Measurements from ENCODE around the gene IGFBP2. TPM values are rescaled to one million over a fixed set of nuclear protein-coding genes. Genes with fewer than 3 reads are reported as not detected.
A peak's percentile ranks its signal among the peaks of the same experiment; 100 is the strongest.

The IGFBP2 gene
- total RNA-seq, 2 donors from 2014 or later = 129 to 170 TPM

DNA sequence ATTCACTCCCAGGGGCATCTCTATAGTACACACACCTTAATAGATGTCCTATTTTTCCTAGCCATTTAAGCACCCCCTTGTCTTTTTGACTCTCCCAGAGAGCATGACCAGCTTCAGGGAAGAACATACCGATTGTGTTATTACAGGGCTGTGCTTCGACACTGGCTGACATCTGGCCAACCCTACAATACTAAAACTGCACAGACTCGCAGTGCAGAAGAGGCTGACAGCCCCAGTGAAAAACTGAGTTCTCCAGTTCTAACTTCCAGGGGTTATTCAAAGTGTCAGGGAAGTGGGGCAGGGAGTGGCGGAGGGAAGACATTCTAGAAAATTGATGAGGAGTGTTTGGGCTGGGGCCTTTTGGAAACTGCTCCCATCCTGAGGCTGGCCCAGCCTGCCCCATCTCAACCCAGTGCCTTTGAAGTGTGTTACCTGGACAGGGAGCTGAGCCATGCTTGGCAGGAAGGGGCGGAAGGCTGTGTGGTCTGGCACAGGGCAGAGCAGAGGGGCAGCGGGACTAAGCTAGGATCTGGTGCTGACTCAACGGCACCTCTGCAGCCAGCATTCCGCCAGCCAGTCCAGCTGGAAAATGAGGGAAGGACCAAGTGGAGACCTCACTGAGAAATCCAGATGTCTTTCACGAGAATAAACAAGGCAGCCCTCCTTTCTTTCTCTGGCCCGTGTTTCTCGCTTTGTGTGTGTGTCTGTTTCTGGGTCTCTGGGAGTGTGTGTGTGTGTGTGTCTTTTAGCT, 77.5 kb downstream of the IGFBP2 start:
- H3K36me3 ChIP-seq (replicated peaks in 1 of 2; ENCODE audit: insufficient read depth in 1 of 2, low read depth in 2 of 2) = no peaks in the 10 kb centered on the region
- TF ChIP-seq POLR2A (IDR thresholded peaks at IDR 0.05) (no peak), CTCF (IDR thresholded peaks at IDR 0.05) (no peak)
- ATAC-seq (peak; percentile 42), DNase-seq (peak in 1 of 4 donors; percentile 27)
- WGBS, 2 donors = 73 to 74% methylated on average over 11 of the region's 11 CpGs
- no peaks in the 10 kb centered on the region for H3K4me1 ChIP-seq
- no peak overlapping the region for H3K4me3 ChIP-seq
- H3K27ac ChIP-seq = peak overlapping the region in 1 of 4 donors; percentile 11
- H3K27me3 ChIP-seq = no peaks in the 10 kb centered on the region
- no peaks in the 10 kb centered on the region for H3K9me3 ChIP-seq
- intact Hi-C loops (cut with DNase I) = no loop called here

DNA sequence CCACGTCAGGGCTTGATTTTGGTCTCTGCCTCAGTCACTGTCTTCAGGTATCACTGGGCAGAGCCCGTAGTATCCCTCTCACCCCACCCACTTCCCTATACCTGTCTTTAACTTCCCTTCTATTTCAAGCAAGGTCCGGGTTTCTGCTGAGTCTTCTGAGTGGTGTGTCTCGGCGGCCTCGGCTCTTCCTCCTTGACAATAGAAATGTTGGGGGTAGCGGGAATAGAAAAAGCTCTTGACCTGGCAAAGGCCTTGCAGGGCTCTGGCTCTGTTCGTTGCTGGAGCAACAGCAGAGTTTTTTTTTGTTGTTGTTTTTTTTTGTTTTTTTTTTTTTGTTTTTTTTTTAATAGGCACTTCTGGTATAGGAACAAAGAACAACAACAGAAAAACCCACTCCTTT, 78.1 kb downstream of the IGFBP2 start:
- Histone ChIP-seq H3K27me3 (no peaks in the 10 kb centered on the region), H3K9me3 (no peaks in the 10 kb centered on the region), H3K36me3 (replicated peaks in 1 of 2; ENCODE audit: insufficient read depth in 1 of 2, low read depth in 2 of 2) (no peaks in the 10 kb centered on the region), H3K4me1 (no peaks in the 10 kb centered on the region), H3K27ac (no peak overlapping the region), H3K4me3 (no peak overlapping the region)
- TF ChIP-seq POLR2A (IDR thresholded peaks at IDR 0.05) (no peak), CTCF (IDR thresholded peaks at IDR 0.05) (no peak)
- ATAC-seq (no peak), DNase-seq (no peak)
- 63 to 64% methylated on average over 8 of the region's 8 CpGs for WGBS, 2 donors
- intact Hi-C loops (cut with DNase I) = no loop called here

GRCh38 chr2:216713691-216714336, 80.6 kb downstream of the IGFBP2 start:
- no peaks in the 10 kb centered on the region for H3K36me3 ChIP-seq (replicated peaks in 1 of 2; ENCODE audit: insufficient read depth in 1 of 2, low read depth in 2 of 2)
- no peak overlapping the region for H3K4me3 ChIP-seq
- no peaks in the 10 kb centered on the region for H3K4me1 ChIP-seq
- intact Hi-C loops (cut with DNase I) = no loop called here
- no peaks in the 10 kb centered on the region for H3K9me3 ChIP-seq
- no peak for TF ChIP-seq CTCF (IDR thresholded peaks at IDR 0.05)
- TF ChIP-seq POLR2A (IDR thresholded peaks at IDR 0.05) = no peak
- H3K27ac ChIP-seq = no peak overlapping the region
- WGBS, 2 donors = 66 to 70% methylated on average over 8 of the region's 8 CpGs
- H3K27me3 ChIP-seq = peaks cover 0 to 4% of the 10 kb centered on the region in 2 donors
- ATAC-seq (no peak), DNase-seq (peak in 2 of 4 donors; percentile 19 to 22)

Other genes starting within 250 kb of the IGFBP2 start
- gene SMARCAL1, start 220.9 kb upstream of the IGFBP2 start, total RNA-seq = 10 to 100 TPM in 1 of 2 donors, 1 to 10 TPM in 1; 9.9 to 27.7 TPM
- 1,000 to 10,000 TPM in 1 of 2 donors, 100 to 1,000 TPM in 1; 452 to 1,069 TPM for gene RPL37A, start 134.6 kb upstream of the IGFBP2 start, total RNA-seq
- gene IGFBP5, start 62.1 kb downstream of the IGFBP2 start, total RNA-seq = 100 to 1,000 TPM in 1 of 2 donors, 10 to 100 TPM in 1; 35.8 to 415 TPM
- gene TNP1, start 226.6 kb downstream of the IGFBP2 start, total RNA-seq = not detected

Measured in body of pancreas (tissue), 4 donors.